CD4-positive, alpha-beta T cell treated with Interleukin-1 beta for 1 hour (primary cell): ENCODE measurements around the gene NAA38.
"Not testable (repeated sequence)": the region's sequence is repeated elsewhere in the genome, so short reads cannot be mapped to it uniquely, and the experiment has no call there.

Source experiments
- DNase-seq, 2 donors: peaks; one replicate each; pipeline ENCODE4 v3.0.0-alpha.2; 2020 to 2022

NAA38 gene

DNA sequence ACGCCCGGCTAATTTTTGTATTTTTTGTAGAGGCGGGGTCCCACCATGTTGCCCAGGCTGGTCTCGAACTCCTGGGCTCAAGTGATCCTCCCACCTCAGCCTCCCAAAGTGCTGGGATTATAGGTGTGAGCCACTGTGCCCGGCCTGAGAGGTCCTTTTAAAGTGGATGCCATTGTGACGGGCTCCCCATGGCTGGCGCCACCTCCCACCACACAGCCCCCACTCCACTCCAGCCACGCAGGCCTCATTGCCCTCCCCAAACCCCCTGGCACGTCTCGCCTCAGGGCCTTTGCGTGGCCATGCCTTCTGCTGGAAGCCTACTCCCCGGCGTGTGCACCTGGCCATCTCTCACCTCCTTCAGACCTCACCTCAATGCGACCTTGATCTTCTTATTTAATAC, 35.2 kb downstream of the NAA38 start:
- no peak for DNase-seq

DNA sequence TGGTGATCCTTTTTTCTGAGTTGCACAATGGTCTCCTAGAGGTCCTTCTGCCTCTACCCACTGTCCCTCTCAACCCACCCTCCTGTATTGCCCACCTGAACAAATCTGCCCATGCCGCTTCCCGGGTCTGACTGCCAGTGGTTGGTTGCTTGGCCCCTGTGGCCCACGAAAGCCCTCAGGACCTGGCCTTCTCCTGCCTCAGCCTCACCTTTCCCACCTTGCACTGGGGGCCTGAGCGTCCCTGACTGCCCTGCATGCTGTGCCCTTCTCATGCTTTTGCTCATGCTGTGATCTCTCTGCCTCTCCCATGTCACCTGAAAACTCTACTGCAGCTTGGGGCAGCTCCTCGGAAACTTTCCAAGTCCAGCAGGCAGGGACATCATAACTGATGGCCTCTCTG, 37.1 kb downstream of the NAA38 start:
- no peak for DNase-seq

DNA sequence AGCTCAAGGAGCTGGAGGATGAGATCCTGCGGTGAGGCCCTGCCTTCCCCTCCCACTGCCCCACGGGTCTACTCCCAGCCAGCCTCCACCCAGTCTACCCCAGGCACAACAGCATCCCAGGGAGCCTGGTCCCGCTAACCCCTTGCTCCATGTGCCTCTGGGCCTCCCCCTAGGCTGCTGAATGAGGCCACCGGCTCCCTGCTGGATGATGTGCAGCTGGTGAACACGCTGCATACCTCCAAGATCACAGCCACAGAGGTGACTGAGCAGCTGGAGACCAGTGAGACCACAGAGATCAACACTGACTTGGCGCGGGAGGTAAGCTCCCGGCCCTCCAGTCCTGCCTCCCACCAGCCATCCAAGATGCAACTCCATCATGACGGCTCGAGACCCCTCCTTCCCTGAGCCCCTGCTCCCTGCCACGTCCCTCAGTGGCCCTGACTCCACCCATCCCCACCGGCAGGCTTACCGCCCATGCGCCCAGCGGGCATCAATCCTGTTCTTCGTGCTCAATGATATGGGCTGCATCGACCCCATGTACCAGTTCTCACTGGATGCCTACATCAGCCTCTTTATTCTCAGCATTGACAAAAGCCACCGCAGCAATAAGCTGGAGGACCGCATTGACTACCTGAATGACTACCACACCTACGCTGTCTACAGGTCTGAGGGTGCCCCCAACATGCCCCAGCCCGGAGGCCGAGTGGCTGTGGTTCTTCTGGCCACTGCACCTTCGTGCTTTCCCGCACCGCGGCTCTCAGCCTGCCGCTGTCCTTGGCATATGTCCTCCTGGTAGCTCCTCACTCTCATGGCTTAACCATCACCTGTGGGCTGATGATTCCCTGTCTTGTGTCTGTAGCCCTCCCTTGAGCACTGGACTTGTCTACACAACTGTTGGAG, 38.4 kb downstream of the NAA38 start:
- no peak for DNase-seq

DNA sequence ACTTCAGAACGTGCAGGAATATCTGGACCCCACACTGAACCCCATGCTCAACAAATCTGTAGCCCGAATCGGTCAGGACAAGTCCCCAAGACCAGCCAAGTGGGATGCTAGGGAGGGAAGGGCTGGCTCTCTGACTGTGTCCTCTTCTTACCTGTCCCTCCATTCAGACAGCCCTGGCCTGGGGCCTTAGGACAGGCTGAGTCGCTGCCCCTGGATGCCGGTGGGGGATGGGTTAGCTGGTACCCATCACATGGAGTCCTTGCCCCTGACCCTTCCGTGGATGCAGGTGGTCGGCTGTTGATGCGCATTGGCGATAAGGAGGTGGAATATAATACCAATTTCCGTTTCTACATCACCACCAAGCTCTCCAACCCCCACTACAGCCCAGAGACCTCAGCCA, 39.3 kb downstream of the NAA38 start:
- no peak for DNase-seq

DNA sequence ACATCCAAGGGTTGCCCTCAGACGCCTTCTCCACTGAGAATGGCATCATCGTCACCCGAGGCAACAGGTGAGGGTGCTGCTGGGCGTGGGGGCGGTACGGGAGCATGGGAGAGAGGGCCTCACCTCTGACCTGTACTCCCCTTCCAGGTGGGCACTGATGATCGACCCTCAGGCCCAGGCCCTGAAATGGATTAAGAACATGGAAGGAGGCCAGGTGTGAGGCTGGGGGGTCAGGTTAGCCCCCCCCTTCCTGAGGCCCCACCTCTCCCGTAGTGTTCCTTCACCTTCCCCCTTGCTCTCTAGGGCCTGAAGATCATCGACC, 39.8 kb downstream of the NAA38 start:
- no peak for DNase-seq

DNA sequence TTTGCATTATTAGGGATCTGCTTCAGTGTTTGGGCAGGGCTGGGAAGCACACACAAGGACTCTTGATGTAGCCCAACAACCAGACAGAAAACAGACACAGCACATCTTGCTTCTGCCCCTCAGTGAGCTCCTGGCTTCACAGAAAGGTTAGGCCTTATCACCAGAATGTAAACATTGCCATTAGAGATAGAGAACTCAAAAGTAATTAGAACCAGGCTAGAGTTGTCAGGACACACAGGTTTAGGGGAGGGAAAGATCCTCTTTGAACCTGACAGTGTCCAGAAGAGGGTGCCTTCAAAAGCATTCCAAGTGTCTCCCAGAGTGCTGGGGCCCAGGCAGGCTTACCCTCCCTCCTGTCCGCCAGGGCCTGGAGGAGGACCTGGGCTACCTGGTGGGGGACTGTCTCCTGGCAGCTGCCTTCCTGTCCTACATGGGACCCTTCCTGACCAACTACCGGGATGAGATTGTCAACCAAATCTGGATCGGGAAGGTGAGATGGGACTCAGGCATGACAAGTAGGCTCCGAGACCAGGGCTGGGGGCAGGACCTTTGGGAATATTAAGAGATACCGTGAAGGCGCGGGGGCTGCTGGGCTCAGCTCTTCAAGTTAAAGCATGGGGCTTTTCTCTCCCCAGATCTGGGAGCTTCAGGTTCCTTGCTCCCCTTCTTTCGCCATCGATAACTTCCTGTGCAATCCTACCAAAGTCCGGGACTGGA, 40.3 kb downstream of the NAA38 start:
- no peak for DNase-seq

DNA sequence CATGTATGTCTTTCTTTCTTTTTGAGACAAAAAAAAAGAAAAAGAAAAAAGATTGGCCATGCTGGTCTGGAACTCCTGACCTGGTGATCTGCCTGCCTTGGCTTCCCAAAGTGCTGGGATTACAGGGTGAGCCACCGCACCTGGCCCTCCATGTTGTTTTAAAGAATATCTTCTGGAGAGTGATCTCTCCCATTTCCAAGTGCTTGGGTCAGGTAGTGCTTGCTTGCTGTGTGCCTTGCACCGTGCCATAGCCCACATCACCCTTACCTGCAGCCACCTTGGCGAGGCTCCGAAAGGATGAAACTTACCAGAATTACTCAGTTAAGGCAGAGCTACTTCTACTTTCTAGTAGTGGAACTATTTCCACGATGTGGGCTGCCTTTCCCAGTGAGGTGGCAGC, 42.4 kb downstream of the NAA38 start:
- DNase-seq: no peak

DNA sequence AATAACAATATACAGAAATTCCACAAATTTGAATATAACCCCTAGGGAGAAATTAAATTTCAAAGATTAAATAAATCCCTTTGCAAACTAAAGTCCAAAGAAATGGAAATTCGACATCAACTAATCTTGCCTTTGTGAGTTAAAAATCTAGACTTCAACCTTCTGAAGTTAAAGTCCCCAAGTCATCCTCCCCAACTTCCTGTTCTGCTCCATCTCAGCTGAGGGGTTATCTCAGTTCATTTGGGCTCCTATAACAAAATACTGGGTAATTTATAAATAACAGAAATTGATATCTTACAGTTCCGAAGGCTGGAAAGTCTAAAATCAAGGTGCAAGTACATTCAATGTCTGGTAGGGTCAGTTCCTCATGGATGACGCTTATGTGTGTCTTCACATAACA, 46.1 kb downstream of the NAA38 start:
- no peak for DNase-seq

DNA sequence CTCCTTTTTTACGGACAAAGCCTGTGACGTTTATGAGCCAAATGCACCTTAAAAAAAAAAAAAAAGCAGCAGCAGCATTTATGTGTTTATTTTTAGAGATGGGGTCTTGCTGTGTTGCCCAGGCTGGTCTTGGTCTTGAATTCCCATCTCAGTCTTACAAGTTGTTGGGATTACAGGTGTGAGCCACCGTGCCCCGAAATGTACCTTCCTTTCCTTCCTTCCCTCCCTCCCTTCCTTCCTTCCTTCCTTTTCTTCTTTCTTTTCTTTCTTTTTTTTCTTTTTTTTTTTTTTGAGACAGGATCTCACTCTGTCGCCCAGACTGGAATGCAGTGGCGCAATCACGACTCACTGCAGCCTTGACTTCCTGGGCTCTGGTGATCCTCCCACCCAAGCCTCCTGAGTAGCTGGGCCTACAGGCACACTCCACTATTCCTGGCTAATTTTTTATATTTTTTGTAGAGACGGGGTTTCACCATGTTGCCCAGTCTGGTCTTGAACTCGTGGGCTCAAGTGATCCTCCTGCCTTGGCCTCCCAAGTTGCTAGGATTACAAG, 47.5 kb downstream of the NAA38 start:
- DNase-seq: not testable (repeated sequence)

DNA sequence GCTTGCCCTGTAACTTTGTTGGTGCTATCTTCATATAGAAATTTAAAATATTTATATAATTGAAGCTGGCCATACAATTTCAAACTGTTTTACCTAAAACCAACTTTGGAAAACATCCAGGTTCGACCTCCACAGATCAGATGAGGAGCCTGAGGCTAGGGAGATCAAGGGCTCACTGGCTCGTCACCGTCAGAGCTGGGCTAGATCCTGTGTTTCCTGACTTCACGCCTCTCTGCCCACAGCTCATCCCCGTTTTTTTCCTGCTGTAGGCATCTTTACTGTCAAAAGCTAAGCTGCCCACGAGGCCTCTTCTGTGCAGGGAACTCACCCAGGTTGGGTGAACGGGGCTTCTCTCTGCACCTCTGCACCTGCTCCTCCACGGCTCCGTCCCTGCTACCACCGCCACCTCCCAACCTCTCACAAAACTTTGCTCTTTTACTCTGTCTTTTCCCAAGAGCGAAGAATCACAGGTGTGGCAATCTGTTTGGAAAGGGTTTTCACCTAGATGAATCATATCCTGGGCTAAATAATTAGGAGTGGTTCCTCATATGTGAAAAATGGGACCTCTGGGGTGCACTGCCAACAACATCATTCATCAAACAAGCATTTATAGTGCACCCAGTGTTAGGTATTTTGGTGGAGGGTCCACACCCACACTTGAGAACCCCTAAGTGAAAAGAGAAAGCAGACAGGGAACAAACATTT, 48.1 kb downstream of the NAA38 start:
- no peak for DNase-seq

DNA sequence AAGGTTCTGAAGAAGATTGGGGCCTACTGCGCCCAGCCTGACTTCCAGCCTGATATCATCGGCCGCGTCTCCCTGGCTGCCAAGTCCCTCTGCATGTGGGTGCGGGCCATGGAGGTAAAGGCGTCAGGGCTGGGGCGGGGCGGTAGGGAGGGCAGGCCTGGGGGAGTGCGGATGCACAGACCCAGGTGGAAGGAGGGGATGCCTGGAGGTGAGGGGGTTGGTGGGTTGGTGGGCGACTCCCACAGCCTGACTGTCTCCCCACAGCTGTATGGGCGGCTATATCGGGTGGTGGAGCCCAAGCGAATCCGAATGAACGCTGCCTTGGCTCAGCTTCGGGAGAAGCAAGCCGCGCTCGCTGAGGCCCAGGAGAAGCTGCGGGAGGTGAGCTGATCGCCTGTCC, 50.2 kb downstream of the NAA38 start:
- DNase-seq: no peak
